Measurements from ENCODE around the gene CFAP46.

The CFAP46 gene

GRCh38 chr10:132784866-132785722, 157.3 kb downstream of the CFAP46 start:
- no peak for DNase-seq (ENCODE audit: low spot score)
- no peak overlapping the region for H3K27ac ChIP-seq
- H3K4me3 ChIP-seq: peak overlapping the region; percentile 50
- no peak for TF ChIP-seq CTCF (IDR thresholded peaks at IDR 0.05)

DNA sequence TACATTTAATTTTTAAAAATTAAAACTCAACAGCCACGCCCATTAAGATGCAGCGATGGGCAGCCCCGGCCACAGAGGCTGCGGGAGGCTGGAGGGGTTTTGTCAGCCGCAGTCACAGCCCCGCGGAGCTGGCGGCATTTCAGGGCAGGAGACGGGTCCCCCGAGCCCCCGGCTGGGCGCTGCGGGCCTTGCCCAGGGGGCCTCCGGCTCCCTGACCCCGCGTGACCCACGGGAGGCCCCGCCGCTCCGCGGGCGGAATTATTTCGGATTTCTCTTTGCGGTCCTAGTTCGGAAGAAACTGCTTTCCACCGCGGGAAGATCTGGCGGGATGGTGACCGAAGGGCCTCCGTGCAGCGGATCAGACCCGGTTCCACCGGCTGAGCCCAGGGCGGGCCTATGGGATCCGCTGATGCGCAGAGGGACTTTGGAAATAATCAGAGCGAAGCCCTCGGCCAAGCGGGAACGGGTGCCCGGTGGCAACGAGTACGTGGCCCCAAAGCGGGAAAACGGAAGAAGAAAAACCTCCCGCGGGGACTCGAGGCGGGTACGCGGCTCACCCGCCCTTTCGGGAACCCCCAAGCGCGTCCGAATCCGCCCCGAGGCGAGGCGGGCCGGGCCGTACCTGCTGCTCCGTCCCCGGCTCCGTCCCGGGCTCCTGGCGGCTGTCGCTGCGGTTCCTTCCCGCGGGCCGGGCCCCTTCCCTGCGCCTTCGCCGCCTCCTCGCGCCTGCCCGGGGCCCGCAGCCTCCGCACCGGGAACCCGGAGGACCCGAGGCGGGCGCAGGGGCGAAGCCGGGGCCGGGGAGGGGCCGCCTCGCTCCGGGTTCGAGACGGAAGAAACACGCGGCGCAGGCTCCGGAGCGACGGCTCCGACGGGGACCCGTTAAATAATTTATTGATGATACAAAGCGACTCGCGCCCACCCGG, 158.2 kb downstream of the CFAP46 start:
- no peak for TF ChIP-seq CTCF (IDR thresholded peaks at IDR 0.05)
- no peak for DNase-seq (ENCODE audit: low spot score)
- H3K4me3 ChIP-seq: no peak overlapping the region
- H3K27ac ChIP-seq: no peak overlapping the region

DNA sequence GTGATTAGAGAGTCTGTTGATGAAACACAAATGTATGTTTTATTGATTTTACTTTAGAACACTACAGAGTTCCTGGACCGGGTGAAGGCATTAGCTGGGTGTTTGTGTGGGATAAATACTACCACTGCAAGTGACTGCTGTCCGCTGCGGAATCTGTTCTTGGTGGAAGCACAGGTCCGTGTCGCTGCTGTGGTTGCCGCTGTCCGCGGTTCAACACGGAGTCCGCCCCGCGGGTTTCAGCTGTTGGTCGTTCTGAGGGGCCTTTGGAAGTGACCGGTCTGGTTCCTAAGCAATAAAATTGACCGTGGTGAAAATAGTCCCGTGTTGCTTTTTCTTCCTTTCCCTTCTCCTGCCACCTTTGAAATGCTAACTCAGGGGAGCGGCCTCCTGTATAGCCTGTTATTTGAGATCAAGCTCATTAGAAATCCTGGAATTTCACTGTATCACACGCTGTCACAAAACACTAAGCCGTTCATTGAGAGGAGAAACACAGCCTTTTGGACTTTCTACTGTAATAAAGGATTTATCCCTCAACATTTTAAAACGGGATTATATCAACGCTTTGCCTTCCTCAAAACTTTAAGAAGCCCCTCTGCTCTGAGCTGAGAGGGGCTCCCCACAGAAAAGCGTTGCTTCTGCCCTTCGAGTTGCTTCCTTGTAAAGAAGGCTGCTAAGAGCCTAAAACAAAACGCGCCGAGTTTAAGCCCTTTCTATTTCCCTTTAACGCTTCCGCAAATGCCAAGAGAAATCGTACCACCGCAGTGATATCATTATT, 159.0 kb downstream of the CFAP46 start:
- DNase-seq (ENCODE audit: low spot score): no peak
- no peak for TF ChIP-seq CTCF (IDR thresholded peaks at IDR 0.05)
- Histone ChIP-seq H3K4me3 (no peak overlapping the region), H3K27ac (no peak overlapping the region)

DNA sequence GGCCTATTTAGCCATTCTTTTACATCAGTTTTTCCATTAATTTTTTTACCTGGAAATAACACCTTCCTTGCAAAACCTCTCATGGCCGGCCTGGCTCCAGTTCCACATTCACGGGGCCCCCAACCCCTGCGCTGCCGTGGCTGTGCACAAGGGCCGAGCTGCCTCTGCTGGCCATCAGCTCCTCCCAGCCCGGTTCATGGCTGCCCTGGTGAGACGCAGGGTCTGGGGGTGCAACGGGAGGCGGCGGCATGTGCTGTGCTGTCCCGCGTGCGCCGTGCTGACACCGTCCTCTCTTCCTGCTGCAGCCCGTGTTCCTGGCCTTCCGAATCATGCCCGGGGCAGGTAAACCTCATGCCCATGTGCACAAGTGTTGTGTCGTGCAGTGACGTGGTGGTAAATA, 160.8 kb downstream of the CFAP46 start:
- DNase-seq (ENCODE audit: low spot score): no peak
- H3K27ac ChIP-seq: no peak overlapping the region
- TF ChIP-seq CTCF (IDR thresholded peaks at IDR 0.05): no peak
- no peak overlapping the region for H3K4me3 ChIP-seq

GRCh38 chr10:132780356-132780755, 162.0 kb downstream of the CFAP46 start:
- no peak for TF ChIP-seq CTCF (IDR thresholded peaks at IDR 0.05)
- no peak overlapping the region for H3K4me3 ChIP-seq
- DNase-seq (ENCODE audit: low spot score): no peak
- no peak overlapping the region for H3K27ac ChIP-seq

DNA sequence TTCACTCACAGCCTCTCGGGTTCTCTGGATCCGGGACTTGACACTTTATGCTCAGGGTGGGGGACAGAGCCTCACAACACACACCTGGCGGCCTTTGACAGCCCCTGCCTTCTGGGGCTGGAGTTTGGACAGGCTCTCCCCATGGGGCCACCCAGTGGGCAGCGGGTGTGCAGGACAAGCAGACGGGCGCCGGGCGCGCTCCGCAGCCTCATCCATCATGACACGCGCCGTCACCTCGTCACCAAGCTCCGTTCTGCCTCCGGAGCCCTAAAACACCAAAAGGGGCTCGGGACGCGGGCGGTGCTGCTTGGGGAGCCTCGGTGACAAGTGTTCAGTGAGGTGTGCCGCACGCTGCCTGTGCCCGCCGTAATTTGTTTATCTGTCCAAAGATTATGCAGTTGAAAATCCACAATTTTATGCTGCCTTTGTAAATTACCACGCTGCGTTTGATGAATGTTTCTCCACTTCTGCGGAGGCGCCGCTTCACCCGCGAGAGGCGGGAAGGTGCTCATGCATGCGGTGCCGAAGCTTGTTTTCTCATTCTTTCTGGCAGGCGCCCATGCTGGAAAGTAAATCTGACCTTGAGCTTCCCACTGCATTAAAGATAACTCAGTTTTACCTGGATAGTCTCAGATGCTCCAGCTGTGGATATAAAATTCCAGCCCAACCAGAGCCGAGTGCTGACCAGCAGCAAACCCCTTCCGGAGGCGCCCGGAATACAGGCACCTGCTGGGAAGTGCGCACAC, 162.6 kb downstream of the CFAP46 start:
- no peak for DNase-seq (ENCODE audit: low spot score)
- no peak overlapping the region for H3K4me3 ChIP-seq
- H3K27ac ChIP-seq: no peak overlapping the region
- TF ChIP-seq CTCF (IDR thresholded peaks at IDR 0.05): no peak

Measured in coronary artery (tissue), 2 donors.